GM13976 (cell line): ENCODE data around the gene CDK7.

Experiments used
- DNase-seq: peaks from one replicate; pipeline ENCODE4 v3.0.0; 2012; ENCODE audit warnings: low spot score
- in situ Hi-C: fragments of 300-500 bp; cut with MboI; formaldehyde crosslinking; loops from one replicate; pipeline ENCODE4 v1.12.0; 2022; ENCODE audit warnings: low sequenced_read_pairs, mixed read lengths, inconsistent platforms; ENCODE audit not compliant: unreplicated experiment
- TF ChIP-seq, protein P1 (sequence below): IDR thresholded peaks from 2 replicates; pipeline ENCODE4 v1.5.1; 2012; ENCODE audit warnings: borderline replicate concordance, mild to moderate bottlenecking; ENCODE audit not compliant: insufficient read depth; ENCODE audit errors: extremely low read depth, missing control alignments, control extremely low read depth

CDK7 gene

DNA sequence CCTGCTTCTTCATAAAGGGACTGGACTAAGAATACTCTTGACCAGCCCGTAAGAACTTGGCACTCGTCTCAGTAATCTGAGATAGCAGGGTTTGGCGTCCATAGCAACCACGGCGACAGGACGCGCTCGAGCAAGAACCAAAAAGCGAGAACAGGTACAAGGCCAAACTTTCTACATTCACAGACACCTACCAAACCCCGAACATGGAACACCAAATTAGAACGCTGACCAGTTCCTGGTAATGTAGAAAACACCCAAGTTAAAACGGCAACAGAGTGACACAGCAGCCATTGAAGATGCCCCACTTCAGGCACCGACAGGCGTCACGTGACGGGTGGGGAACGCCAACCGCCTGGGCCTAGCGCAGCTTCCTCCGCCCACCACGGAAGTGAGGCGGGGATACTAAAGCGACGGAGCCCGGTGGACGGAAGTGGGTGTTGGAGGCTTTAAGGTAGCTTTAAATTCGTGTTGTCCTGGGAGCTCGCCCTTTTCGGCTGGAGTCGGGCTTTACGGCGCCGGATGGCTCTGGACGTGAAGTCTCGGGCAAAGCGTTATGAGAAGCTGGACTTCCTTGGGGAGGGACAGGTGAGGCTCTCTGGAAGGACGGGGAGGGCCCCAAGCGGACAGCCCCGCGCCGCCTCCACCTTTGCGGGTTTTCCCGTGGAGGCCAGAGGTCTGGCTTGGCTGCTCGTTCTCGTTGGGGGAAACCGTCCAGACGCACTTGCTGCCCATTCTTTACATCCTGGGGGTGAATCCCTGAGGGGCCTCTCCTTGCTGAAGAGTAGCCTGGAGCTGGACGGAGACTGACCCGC lies at the start of gene CDK7:
CDK7 (plus strand) TSS at position 430 of the 812 bp plus-strand sequence; CDS start at position 520, 90 bp downstream.
- in situ Hi-C loops: no loop called here
- TF ChIP-seq, protein P1, sequence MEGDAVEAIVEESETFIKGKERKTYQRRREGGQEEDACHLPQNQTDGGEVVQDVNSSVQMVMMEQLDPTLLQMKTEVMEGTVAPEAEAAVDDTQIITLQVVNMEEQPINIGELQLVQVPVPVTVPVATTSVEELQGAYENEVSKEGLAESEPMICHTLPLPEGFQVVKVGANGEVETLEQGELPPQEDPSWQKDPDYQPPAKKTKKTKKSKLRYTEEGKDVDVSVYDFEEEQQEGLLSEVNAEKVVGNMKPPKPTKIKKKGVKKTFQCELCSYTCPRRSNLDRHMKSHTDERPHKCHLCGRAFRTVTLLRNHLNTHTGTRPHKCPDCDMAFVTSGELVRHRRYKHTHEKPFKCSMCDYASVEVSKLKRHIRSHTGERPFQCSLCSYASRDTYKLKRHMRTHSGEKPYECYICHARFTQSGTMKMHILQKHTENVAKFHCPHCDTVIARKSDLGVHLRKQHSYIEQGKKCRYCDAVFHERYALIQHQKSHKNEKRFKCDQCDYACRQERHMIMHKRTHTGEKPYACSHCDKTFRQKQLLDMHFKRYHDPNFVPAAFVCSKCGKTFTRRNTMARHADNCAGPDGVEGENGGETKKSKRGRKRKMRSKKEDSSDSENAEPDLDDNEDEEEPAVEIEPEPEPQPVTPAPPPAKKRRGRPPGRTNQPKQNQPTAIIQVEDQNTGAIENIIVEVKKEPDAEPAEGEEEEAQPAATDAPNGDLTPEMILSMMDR: no peak

DNA sequence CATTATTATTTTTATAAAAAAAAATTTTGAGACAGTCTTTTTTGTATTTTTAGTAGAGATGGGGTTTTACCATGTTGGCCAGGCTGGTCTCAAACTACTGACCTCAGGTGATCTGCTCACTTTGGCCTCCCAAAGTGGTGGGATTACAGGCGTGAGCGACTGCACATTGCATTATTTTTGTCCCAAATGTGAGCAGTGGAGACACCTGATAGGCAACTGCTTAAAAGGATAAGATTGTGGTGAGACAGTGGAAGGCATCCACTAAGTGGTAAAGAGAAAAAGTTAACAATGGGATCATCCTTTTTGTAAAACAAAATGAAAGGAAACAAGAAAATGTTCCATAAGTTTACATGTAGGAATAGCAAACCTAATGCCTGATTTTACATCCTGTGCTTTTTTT lies 47.3 kb upstream of the CDK7 start:
- DNase-seq: no peak
- TF ChIP-seq, protein P1: no peak
- in situ Hi-C loops: no loop called here

More for the DNA sequence above, at the start of gene CDK7:
- DNase-seq: peak; percentile 95

DNA sequence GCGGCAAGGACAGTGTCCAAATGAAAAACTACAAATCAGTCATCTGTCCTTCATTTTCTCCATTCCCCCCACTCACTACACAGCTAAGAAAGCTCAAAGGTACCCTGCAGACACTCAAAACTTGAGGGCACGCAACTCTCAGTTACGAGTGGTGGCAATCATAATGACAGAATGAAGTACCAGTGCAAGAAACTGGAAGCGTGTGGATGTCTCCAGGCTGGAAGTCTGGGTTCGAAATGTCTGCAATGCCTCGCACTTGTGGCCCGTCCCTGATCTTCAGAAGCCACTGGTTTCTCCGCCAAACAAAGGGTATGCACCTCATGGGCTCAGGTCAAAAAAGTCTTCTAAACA lies 45.9 kb upstream of the CDK7 start:
- TF ChIP-seq, protein P1: no peak
- no peak for DNase-seq
- in situ Hi-C loops: no loop called here

- TF ChIP-seq, protein P1: no peak
- in situ Hi-C loops: no loop called here
- peak; percentile 94 for DNase-seq
Observed at GRCh38 chr5:69189162-69190086, 45.3 kb upstream of the CDK7 start, which contains the start of gene CENPH. TSS of gene CENPH (plus strand) at chr5:69189583. CDS start at chr5:69189635, 52 bp downstream.

- DNase-seq: no peak
- in situ Hi-C loops: no loop called here
- TF ChIP-seq, protein P1: no peak
Observed at GRCh38 chr5:69202497-69202896, 32.2 kb upstream of the CDK7 start.

- in situ Hi-C loops: no loop called here
- DNase-seq: no peak
- TF ChIP-seq, protein P1: no peak
Observed at GRCh38 chr5:69206528-69207190, 28.0 kb upstream of the CDK7 start.
